Calu3 (cell line): ENCODE results near the gene RPP14. TPM values are rescaled to one million over a fixed set of nuclear protein-coding genes. Genes with fewer than 3 reads are reported as not detected.
"Not testable (repeated sequence)": the region's sequence is repeated elsewhere in the genome, so short reads cannot be mapped to it uniquely, and the experiment has no call there.

Source experiments
- BruUV-seq: library from RNA; stranded (reverse); fragments of 400-500 nt; replicated peaks from 2 replicates; lab custom pipeline; 2021; lab: Mats Ljungman, UMichigan
- CTCF ChIA-PET: fragments of 300-600 bp; sonication (Branson Sonifier 250); formaldehyde crosslinking; loops from one replicate; lab custom pipeline; 2022; ENCODE audit warnings: antibody characterized with exemption; lab: Charles Lee
- DNase-seq: peaks from one replicate; pipeline ENCODE4 v3.0.0; 2022
- H3K27ac Mint-ChIP-seq: one replicate; pipeline ENCODE4 v1.8.0; 2022; ENCODE audit warnings: mixed read lengths; ENCODE audit not compliant: unreplicated experiment
- H3K27me3 Mint-ChIP-seq: one replicate; pipeline ENCODE4 v1.8.0; 2022; ENCODE audit warnings: mixed read lengths; ENCODE audit not compliant: unreplicated experiment
- H3K36me3 Mint-ChIP-seq: one replicate; pipeline ENCODE4 v1.8.0; 2022; ENCODE audit warnings: mild to moderate bottlenecking, moderate library complexity, mixed read lengths; ENCODE audit not compliant: insufficient read depth, unreplicated experiment
- H3K4me1 Mint-ChIP-seq: one replicate; pipeline ENCODE4 v1.8.0; 2022; ENCODE audit warnings: mild to moderate bottlenecking, low read depth, mixed read lengths; ENCODE audit not compliant: unreplicated experiment
- H3K4me3 Mint-ChIP-seq: one replicate; pipeline ENCODE4 v1.8.0; 2022; ENCODE audit warnings: mild to moderate bottlenecking, low read depth, moderate library complexity, mixed read lengths; ENCODE audit not compliant: unreplicated experiment
- H3K9me3 Mint-ChIP-seq: one replicate; pipeline ENCODE4 v1.8.0; 2022; ENCODE audit warnings: low read depth, mixed read lengths; ENCODE audit not compliant: unreplicated experiment
- intact Hi-C: fragments of 100-400 bp; cut with micrococcal nuclease; formaldehyde crosslinking; loops from one replicate; pipeline ENCODE4 v1.10.0; 2022; ENCODE audit not compliant: unreplicated experiment
- total RNA-seq: library from RNA; stranded (reverse); gene quantifications from 2 replicates; pipeline ENCODE4 v1.2.3, GENCODE V29; 2022
- TF ChIP-seq, protein P1 (sequence below): fragments of 200-600 bp; IDR thresholded peaks from one replicate; pipeline ENCODE4 v1.8.0; 2022; ENCODE audit warnings: antibody characterized with exemption; ENCODE audit not compliant: unreplicated experiment

RPP14 gene
- total RNA-seq, 1 experiment from 2014 or later, result 17.2 TPM

DNA sequence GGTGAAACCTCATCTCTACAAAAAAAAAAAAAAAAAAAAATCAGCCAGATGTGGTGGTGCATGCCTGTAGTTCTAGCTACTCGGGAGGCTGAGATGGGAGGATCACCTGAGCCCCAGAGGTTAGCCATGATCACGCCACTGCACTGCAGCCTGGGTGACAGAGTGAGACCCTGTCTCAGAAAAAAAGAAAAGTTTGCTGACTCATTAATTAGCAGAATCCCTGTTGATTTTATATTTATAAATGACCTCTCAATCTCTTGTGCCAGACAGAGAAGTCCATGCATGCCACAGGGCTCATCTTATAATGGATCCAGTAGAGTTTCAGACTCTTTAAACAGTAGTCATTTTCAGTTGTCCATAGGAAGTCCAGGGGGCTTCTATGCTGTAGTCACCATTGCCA lies 35.6 kb upstream of the RPP14 start:
- CTCF ChIA-PET, result no interaction called here
- TF ChIP-seq, protein P1, sequence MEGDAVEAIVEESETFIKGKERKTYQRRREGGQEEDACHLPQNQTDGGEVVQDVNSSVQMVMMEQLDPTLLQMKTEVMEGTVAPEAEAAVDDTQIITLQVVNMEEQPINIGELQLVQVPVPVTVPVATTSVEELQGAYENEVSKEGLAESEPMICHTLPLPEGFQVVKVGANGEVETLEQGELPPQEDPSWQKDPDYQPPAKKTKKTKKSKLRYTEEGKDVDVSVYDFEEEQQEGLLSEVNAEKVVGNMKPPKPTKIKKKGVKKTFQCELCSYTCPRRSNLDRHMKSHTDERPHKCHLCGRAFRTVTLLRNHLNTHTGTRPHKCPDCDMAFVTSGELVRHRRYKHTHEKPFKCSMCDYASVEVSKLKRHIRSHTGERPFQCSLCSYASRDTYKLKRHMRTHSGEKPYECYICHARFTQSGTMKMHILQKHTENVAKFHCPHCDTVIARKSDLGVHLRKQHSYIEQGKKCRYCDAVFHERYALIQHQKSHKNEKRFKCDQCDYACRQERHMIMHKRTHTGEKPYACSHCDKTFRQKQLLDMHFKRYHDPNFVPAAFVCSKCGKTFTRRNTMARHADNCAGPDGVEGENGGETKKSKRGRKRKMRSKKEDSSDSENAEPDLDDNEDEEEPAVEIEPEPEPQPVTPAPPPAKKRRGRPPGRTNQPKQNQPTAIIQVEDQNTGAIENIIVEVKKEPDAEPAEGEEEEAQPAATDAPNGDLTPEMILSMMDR, result no peak
- no peak overlapping the region for H3K27ac Mint-ChIP-seq
- no peak for DNase-seq
- BruUV-seq, result no TSS peak
- H3K4me3 Mint-ChIP-seq, result no peak overlapping the region
- intact Hi-C loops, result no loop called here
- H3K27me3 Mint-ChIP-seq, result no peaks in the 10 kb centered on the region
- peaks cover 7% of the 10 kb centered on the region for H3K4me1 Mint-ChIP-seq
- H3K36me3 Mint-ChIP-seq, result no peaks in the 10 kb centered on the region
- H3K9me3 Mint-ChIP-seq, result no peaks in the 10 kb centered on the region

DNA sequence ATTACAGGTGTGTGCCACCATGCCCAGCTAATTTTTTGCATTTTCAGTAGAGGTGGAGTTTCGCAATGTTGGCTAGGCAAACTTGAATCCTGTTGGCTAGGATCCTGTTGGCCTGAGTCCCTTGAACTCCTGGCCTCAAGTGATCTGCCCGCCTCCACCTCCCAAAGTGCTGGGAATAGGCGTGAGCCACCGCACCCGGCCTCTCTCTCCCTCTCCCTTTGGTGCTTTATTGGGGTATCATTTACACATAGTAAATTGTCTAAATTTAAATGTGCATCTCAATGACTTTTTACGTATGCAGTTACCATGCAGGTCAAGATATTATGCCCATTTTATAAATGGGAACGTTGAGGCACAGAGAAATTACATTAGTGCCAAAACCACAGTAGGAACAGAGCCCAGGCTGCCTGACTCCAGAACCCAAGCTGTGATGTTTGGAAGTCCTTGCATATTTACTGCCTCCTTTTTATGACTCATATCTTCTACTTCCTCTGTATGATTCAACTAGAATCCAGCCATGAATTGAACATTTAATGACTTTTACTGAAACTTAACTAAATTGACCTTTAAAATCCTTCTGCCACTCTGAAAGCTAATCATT lies 34.0 kb upstream of the RPP14 start:
- CTCF ChIA-PET, result interaction anchor here (0.6 to 0.7 kb wide), 2 partner anchors 55 to 323 kb away, joined by 3 read pairs; no protein-coding TSS in a partner anchor
- Mint-ChIP-seq H3K4me3 (no peak overlapping the region), H3K27ac (peak overlapping the region; percentile 42), H3K36me3 (no peaks in the 10 kb centered on the region), H3K27me3 (no peaks in the 10 kb centered on the region), H3K4me1 (peaks cover 7% of the 10 kb centered on the region), H3K9me3 (no peaks in the 10 kb centered on the region)
- intact Hi-C loops, result no loop called here
- no TSS peak for BruUV-seq
- TF ChIP-seq, protein P1, result no peak
- DNase-seq, result peak; percentile 4

DNA sequence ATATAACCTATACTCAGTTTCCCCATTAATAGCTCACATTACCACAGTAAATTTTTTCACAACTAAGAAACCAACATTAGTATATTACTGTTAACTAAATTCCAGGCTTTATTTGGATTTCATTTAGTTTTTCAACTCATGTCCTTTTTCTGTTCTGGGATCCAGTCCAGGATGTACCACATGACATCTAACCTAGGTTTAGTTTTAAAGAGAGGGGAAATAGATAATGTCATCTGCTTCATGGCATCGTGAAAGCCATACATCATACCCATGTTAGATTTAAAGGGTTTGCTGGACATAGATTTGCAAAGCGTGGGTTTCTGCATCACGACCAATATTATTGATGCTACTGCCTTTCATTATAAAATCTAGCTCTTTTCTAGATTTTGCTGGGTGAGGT lies 33.2 kb upstream of the RPP14 start:
- CTCF ChIA-PET, result no interaction called here
- intact Hi-C loops, result no loop called here
- Mint-ChIP-seq H3K27me3 (no peaks in the 10 kb centered on the region), H3K27ac (no peak overlapping the region), H3K9me3 (no peaks in the 10 kb centered on the region), H3K4me3 (no peak overlapping the region), H3K4me1 (peaks cover 7% of the 10 kb centered on the region), H3K36me3 (no peaks in the 10 kb centered on the region)
- TF ChIP-seq, protein P1, result no peak
- no peak for DNase-seq
- no TSS peak for BruUV-seq

DNA sequence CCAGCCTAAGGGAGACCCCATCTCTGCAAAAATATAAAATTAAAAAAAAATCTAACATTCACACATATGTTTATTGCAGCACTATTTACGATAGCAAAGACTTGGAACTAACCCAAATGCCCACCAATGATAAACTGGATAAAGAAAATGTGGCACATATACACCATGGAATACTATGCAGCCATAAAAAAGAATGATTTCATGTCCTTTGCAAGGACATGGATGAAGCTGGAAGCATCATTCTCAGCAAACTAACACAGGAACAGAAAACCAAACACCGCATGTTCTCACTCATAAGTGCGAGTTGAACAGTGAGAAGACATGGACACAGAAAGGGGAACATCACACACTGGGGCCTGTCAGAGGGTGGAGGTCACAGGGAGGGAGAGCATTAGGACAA lies 32.7 kb upstream of the RPP14 start:
- H3K27me3 Mint-ChIP-seq, BruUV-seq, H3K36me3 Mint-ChIP-seq, H3K9me3 Mint-ChIP-seq, H3K4me3 Mint-ChIP-seq, H3K4me1 Mint-ChIP-seq, H3K27ac Mint-ChIP-seq, DNase-seq, CTCF ChIA-PET, intact Hi-C loops: not testable (repeated sequence)

DNA sequence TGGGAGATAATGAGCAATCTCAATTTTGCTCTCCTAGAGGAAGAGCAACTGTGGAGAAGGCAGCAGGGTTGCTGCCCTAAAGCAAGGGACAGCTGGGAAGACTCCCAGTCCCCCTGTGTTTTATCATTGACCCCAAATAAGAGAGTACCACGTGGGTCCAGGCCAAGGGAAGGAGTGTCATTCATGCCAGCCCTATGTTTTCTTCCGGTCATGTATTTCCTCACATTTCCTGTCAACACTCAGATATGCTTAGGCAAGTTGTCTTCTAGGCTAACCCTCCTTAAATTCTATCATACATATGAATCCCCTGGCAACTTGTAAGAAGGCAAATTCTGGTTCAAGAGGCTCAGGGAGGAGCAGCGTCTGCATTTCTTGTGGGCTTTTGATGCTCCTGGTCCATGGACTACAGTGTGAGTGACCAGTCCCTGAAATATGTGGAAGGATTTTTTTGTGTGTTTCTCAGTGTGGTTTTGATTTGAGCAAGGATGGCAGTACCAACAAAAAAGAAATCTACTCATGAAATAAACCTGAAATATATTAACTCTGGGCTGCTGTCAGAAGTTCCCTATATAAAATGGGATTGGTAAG lies 31.9 kb upstream of the RPP14 start:
- no TSS peak for BruUV-seq
- H3K36me3 Mint-ChIP-seq, result no peaks in the 10 kb centered on the region
- no peaks in the 10 kb centered on the region for H3K9me3 Mint-ChIP-seq
- peaks cover 7% of the 10 kb centered on the region for H3K4me1 Mint-ChIP-seq
- no peak for DNase-seq
- CTCF ChIA-PET, result no interaction called here
- TF ChIP-seq, protein P1, result no peak
- H3K4me3 Mint-ChIP-seq, result no peak overlapping the region
- H3K27ac Mint-ChIP-seq, result no peak overlapping the region
- intact Hi-C loops, result no loop called here
- H3K27me3 Mint-ChIP-seq, result no peaks in the 10 kb centered on the region
